ENCODE data around the gene DOHH.

DNA sequence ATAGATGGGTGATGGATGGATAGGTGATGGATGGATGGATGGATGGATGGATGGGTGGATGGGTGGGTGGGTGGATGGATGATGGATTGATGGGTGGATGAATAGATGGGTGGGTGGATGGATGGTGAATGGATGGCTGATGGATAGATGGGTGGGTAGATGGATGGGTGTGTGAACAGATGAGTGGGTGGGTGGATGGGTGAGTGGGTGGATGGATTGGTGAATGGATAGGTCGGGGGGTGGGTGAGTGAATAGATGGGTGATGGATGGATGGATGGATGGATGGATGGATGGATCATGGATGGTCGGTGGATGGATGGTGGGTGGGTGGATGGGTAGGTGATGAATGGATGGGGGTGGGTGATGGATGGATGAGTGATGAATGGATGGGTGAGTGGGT lies 23.6 kb downstream of the DOHH start:
- TF ChIP-seq, protein P1, sequence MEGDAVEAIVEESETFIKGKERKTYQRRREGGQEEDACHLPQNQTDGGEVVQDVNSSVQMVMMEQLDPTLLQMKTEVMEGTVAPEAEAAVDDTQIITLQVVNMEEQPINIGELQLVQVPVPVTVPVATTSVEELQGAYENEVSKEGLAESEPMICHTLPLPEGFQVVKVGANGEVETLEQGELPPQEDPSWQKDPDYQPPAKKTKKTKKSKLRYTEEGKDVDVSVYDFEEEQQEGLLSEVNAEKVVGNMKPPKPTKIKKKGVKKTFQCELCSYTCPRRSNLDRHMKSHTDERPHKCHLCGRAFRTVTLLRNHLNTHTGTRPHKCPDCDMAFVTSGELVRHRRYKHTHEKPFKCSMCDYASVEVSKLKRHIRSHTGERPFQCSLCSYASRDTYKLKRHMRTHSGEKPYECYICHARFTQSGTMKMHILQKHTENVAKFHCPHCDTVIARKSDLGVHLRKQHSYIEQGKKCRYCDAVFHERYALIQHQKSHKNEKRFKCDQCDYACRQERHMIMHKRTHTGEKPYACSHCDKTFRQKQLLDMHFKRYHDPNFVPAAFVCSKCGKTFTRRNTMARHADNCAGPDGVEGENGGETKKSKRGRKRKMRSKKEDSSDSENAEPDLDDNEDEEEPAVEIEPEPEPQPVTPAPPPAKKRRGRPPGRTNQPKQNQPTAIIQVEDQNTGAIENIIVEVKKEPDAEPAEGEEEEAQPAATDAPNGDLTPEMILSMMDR (conservative IDR thresholded peaks at IDR 0.05; ENCODE audit: low read depth, low read length): no peak
- TF ChIP-seq EZH2 (IDR thresholded peaks at IDR 0.05; ENCODE audit: low read length, unreplicated experiment) (no peak), EZH2phosphoT487 (IDR thresholded peaks at IDR 0.05; ENCODE audit: borderline replicate concordance, low read length) (no peak)

Data from PC-3 (cell line).